ENCODE data around the gene HSPH1.

Gene HSPH1

GRCh38 chr13:31161557-31162150 lies at the start of gene HSPH1:
HSPH1 (minus strand) TSS chr13:31161904; CDS start chr13:31161582, 322 bp downstream.
- DNase-seq (ENCODE audit: low read depth) = peak; percentile 95
- H3K4me3 ChIP-seq (ENCODE audit: low read depth, low read length) = peak within 1 kb of the TSS; percentile 58
- TF ChIP-seq CTCF (IDR thresholded peaks at IDR 0.05; ENCODE audit: low read depth, low read length, missing control alignments) = peak; percentile 35

- no peak for DNase-seq (ENCODE audit: low read depth)
- H3K4me3 ChIP-seq (ENCODE audit: low read depth, low read length) = no peak overlapping the region
- no peak for TF ChIP-seq CTCF (IDR thresholded peaks at IDR 0.05; ENCODE audit: low read depth, low read length, missing control alignments)
Observed at GRCh38 chr13:31209841-31210210, 48.1 kb upstream of the HSPH1 start.

- no peak overlapping the region for H3K4me3 ChIP-seq (ENCODE audit: low read depth, low read length)
- no peak for TF ChIP-seq CTCF (IDR thresholded peaks at IDR 0.05; ENCODE audit: low read depth, low read length, missing control alignments)
- DNase-seq (ENCODE audit: low read depth) = no peak
Observed at GRCh38 chr13:31209172-31209840, 47.6 kb upstream of the HSPH1 start.

- no peak overlapping the region for H3K4me3 ChIP-seq (ENCODE audit: low read depth, low read length)
- TF ChIP-seq CTCF (IDR thresholded peaks at IDR 0.05; ENCODE audit: low read depth, low read length, missing control alignments) = no peak
- no peak for DNase-seq (ENCODE audit: low read depth)
Observed at GRCh38 chr13:31208559-31209122, 46.9 kb upstream of the HSPH1 start.

GRCh38 chr13:31207661-31208552 lies 46.2 kb upstream of the HSPH1 start:
- no peak for TF ChIP-seq CTCF (IDR thresholded peaks at IDR 0.05; ENCODE audit: low read depth, low read length, missing control alignments)

GRCh38 chr13:31204592-31204991 lies 42.9 kb upstream of the HSPH1 start:
- TF ChIP-seq CTCF (IDR thresholded peaks at IDR 0.05; ENCODE audit: low read depth, low read length, missing control alignments) = no peak
- H3K4me3 ChIP-seq (ENCODE audit: low read depth, low read length) = no peak overlapping the region
- no peak for DNase-seq (ENCODE audit: low read depth)

More at GRCh38 chr13:31207661-31208552, 46.2 kb upstream of the HSPH1 start:
- DNase-seq (ENCODE audit: low read depth) = no peak
- H3K4me3 ChIP-seq (ENCODE audit: low read depth, low read length) = no peak overlapping the region

All from GM12864 (cell line).